Right cardiac atrium (tissue), 5 donors: ENCODE measurements around the gene DENND1A. TPM values are rescaled to one million over a fixed set of nuclear protein-coding genes. Genes with fewer than 3 reads are reported as not detected.
"Not testable (repeated sequence)": the region's sequence is repeated elsewhere in the genome, so short reads cannot be mapped to it uniquely, and the experiment has no call there.

ENCODE experiments used
- ATAC-seq, 2 donors: fragments of 200-7000 bp; cut with Tn5 transposase; one replicate each; pipeline versions ENCODE4 v1.8.0 to v1.9.1; 2020; ENCODE audit warnings: moderate library complexity in 2 of 2, mild to moderate bottlenecking in 1 of 2
- DNase-seq, 3 donors: peaks; one replicate each; pipeline ENCODE4 v3.0.0-alpha.2; 2020
- H3K27ac ChIP-seq: one replicate; pipeline ENCODE4 v1.5.1; 2013; ENCODE audit warnings: mild to moderate bottlenecking, low read length, control low read depth, moderate library complexity
- H3K27me3 ChIP-seq: one replicate; pipeline ENCODE4 v1.6.1; 2013; ENCODE audit not compliant: control insufficient read depth, insufficient read depth
- H3K4me1 ChIP-seq: one replicate; pipeline ENCODE4 v1.6.1; 2013; ENCODE audit warnings: low read length; ENCODE audit not compliant: control insufficient read depth, insufficient read depth
- H3K4me3 ChIP-seq: one replicate; pipeline ENCODE4 v1.5.1; 2013; ENCODE audit warnings: low read length, control low read depth
- H3K9me3 ChIP-seq: one replicate; pipeline ENCODE4 v1.6.1; 2013; ENCODE audit warnings: low read length; ENCODE audit not compliant: control insufficient read depth
- WGBS: extraction: QIAGEN DNeasy Blood & Tissue Kit; methylation state at CpG from one replicate; pipeline ENCODE4 v1.1.7; 2013; 5-methylcytosine and 5-hydroxymethylcytosine counted together
- intact Hi-C, 4 donors: fragments of 100-400 bp; cut with DNase I; formaldehyde crosslinking; loops; one replicate each; pipeline versions ENCODE4 v1.11.0 to v1.14.0; 2022 to 2023
- polyA plus RNA-seq: library from polyadenylated mRNA; stranded (reverse); fragments of 200-250 nt; gene quantifications from one replicate; pipeline ENCODE4 v1.2.3, GENCODE V29; 2013
- total RNA-seq, 4 donors: library from RNA; stranded (reverse); fragmentation: NEBNext Ultra II Directional; extraction: Animal tissue kit (Norgen Biotek cat#: 25700); gene quantifications; one replicate each; pipeline ENCODE4 v1.2.1, GENCODE V29; 2021
- donor health status: healthy with polysubstance abuse.
- donor health status: DM: no; HTN: yes; CAD: no.
- donor health status: DM: no; HTN: no; CAD: no.
- donor health status: DM: no; HTN: yes; CAD: no; lungs with severe emphysema.
- donor health status: DM: yes; HTN: yes; CAD: no.

DENND1A gene
- total and polyA plus RNA-seq, 5 donors, result 11.4 to 19.3 (median 17.4) TPM

DNA sequence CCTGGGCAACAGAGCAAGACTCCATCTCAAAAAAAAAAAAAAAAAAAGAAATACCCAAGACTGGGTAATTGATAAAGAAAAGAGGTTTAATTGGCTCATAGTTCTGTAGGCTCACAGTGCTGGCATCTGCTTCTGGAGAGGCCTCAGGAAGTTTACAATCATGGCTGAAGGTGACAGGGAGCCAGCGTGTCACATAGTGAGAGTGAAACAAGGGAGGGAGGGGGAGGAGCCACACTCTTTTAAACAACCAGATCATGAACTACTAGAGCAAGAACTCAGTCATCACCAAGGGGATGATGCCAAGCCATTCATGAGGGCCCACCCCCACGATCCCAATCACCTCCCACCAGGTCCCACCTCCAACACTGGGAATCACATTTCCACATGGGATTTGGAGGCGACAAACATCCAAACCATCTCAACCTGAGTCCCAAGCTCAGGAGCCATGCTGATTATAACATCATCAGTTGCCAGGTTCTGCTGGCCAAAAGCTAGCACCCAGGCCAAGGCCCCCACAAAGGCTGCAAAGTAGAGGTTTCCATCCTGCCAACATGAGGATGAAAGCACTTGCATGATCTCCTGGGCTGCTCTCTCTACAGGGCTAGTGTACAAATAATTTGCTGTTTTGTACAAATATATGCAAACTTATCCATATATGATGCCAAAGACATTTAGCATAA is 15.3 kb downstream of the DENND1A start:
- Histone ChIP-seq H3K4me3 (no peak overlapping the region), H3K4me1 (peaks cover 6% of the 10 kb centered on the region), H3K27ac (no peak overlapping the region), H3K27me3 (no peaks in the 10 kb centered on the region), H3K9me3 (no peaks in the 10 kb centered on the region)
- DNase-seq (no peak), ATAC-seq (no peak)
- intact Hi-C loops, result no loop called here
- WGBS, result 91% methylated on average over 3 of the region's 3 CpGs

DNA sequence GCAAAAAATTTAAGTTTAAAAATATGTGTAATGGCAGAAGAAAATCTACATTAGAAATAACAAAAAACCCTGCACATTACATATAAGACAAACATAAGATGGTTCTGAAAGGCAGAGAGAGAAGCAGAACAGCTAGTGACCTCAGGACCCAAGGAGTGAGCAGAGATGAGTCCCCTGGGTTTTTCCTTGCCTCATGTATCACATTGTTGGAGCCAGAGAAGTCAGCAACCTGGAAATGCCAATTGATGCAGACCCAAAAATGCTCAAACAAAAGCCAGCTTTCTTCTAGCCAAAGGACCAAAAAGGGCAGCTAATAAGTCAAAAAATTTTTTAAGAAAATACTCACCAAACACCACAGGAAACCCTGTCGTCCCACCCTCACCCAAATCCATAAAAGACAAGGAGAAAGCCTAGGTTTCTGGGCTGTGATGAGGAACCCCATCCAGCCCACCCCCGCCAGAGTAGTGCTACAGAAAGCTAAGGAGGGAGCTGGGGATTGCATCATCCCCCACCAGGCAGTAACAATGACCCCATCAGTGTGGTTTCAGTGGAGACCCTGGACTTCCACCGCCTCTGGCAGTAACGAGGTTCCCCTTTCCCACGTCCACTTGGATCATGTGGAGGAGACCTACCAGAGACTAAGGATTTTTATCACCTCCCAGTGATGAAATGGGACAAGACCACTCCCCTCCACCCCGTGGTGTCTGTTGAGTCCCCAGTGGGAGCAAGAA is 17.6 kb downstream of the DENND1A start:
- Histone ChIP-seq H3K4me3 (no peak overlapping the region), H3K27ac (no peak overlapping the region), H3K27me3 (no peaks in the 10 kb centered on the region), H3K4me1 (peaks cover 6% of the 10 kb centered on the region), H3K9me3 (no peaks in the 10 kb centered on the region)
- DNase-seq (peak in 1 of 3 donors; percentile 50), ATAC-seq (peak in 1 of 2 donors; percentile 47)
- WGBS, result 71% methylated on average over 6 of the region's 6 CpGs
- intact Hi-C loops, result no loop called here

DNA sequence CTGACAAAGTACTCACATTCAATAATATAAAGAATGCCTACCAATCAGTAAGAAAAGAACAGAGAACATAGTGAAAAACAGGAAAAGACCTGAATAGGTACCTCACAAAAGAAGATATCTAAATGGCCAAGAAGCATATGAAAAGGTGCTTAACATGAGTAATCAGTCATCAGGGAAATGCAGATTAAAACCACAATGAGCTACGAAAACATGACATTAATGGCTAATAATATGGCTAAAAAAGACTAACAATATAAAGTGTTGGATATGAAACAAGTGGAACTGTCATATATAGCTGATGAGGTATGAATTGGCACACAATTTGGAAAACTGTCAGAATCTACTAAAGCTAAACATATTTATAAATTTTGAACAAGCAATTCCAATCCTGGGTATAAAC is 18.9 kb downstream of the DENND1A start:
- Histone ChIP-seq H3K9me3 (no peaks in the 10 kb centered on the region), H3K27me3 (no peaks in the 10 kb centered on the region), H3K4me3 (no peak overlapping the region), H3K27ac (no peak overlapping the region), H3K4me1 (peaks cover 6% of the 10 kb centered on the region)
- intact Hi-C loops, result no loop called here
- no peak for DNase-seq
- ATAC-seq, result no peak
- 99% methylated on average over 1 of the region's 1 CpG for WGBS

DNA sequence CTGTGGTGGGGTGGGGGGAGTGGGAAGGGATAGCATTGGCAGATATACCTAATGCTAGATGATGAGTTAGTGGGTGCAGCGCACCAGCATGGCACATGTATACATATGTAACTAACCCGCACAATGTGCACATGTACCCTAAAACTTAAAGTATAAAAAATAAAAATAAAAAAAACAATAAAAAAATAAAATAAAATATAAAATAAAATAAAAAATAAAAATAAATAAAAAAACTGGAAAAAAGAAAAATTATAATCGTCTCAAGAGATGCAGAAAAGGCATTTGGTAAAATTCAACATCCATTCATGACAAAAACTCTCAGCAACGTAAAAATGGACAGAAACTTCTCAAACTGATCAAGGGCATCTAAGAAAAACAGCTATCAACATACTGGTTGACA is 20.7 kb downstream of the DENND1A start:
- 95% methylated on average over 4 of the region's 4 CpGs for WGBS
- H3K4me1 ChIP-seq, DNase-seq, H3K9me3 ChIP-seq, intact Hi-C loops, H3K4me3 ChIP-seq, ATAC-seq, H3K27me3 ChIP-seq, H3K27ac ChIP-seq: not testable (repeated sequence)

DNA sequence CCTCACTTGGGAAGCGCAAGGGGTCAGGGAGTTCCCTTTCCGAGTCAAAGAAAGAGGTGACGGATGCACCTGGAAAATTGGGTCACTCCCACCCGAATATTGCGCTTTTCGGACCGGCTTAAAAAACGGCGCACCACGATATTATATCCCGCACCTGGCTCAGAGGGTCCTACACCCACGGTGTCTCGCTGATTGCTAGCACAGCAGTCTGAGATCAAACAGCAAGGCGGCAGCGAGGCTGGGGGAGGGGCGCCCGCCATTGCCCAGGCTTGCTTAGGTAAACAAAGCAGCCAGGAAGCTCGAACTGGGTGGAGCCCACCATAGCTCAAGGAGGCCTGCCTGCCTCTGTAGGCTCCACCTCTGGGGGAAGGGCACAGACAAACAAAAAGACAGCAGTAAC is 26.4 kb downstream of the DENND1A start:
- H3K4me3 ChIP-seq, H3K4me1 ChIP-seq, H3K9me3 ChIP-seq, DNase-seq, H3K27ac ChIP-seq, ATAC-seq, H3K27me3 ChIP-seq, intact Hi-C loops: not testable (repeated sequence)
- WGBS, result 95% methylated on average over 18 of the region's 18 CpGs

DNA sequence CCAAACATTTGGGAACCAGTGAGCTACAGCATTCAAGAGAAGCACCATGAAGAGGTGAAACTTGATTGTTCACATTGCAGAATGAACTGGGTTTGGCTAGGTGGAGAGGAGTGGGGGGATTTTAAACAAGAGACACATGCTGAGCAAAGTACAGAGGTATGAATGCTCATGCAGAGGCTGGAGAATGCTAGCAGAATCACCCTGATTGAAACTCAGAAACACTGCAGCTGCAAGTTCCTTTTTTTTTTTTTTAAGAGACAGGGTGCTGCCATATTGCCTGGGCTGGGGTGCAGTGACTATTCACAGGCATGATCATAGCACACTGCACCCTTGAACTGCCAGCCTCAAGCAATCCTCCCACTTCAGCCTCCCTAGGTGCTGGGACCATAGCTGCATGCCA is 35.1 kb downstream of the DENND1A start:
- ATAC-seq, result no peak
- H3K27ac ChIP-seq, result no peak overlapping the region
- intact Hi-C loops, result no loop called here

DNA sequence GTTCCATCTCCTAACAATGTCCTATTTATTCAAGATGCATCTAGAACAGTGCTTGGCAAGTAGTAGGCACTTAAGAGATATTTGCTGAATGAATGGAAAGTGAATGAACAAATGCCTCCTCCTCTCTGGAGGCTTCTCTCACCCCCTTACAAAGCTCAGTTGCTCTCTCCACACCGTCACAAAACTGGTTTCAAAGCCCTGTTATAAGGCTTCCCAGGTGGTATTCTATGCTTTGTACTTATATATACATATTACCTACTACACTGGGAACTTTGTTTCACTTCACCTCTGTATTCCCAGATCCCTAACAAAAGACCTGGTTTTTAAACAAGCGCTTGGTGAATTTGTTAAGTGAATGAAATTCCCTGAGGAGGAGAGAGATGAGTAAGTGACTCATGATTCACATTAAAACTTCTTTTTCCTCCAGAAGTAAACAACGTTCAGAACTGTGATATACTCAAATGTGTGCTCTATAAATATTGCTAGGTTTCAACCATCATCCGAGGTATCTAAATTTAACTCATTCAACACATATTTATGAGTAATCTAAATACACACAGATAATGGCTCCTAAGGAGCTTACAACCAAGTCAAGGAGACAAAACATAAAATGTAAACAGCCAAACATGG is 36.0 kb downstream of the DENND1A start:
- Histone ChIP-seq H3K27me3 (no peaks in the 10 kb centered on the region), H3K9me3 (no peaks in the 10 kb centered on the region), H3K4me3 (no peak overlapping the region), H3K27ac (no peak overlapping the region), H3K4me1 (peaks cover 3% of the 10 kb centered on the region)
- DNase-seq (no peak), ATAC-seq (no peak)
- WGBS, result 58% methylated on average over 4 of the region's 4 CpGs
- intact Hi-C loops, result no loop called here

More for the DNA sequence above, 35.1 kb downstream of the DENND1A start:
- no peaks in the 10 kb centered on the region for H3K9me3 ChIP-seq
- H3K4me1 ChIP-seq, result peaks cover 3% of the 10 kb centered on the region
- no peak overlapping the region for H3K4me3 ChIP-seq
- no peaks in the 10 kb centered on the region for H3K27me3 ChIP-seq
- DNase-seq, result no peak

DNA sequence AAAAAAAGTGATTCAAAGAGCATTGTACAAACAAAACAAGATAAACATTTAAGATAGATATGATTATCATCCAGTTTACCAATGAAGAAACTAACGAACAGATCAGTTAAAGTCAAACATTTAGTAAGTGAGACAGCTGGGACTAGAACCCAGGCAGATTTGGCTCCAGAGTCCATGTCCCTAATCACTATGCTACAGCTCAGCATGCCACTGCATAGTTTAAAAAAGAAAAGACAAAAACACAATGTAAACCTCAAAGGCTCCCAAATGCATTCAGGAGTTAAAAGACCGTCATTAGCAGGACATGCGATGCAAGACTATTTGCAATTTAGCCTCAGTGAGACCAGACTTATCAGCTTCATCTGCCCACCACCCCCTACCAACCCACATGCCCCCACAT is 36.8 kb downstream of the DENND1A start:
- peaks cover 3% of the 10 kb centered on the region for H3K4me1 ChIP-seq
- ATAC-seq (no peak), DNase-seq (no peak)
- H3K9me3 ChIP-seq, result no peaks in the 10 kb centered on the region
- no peaks in the 10 kb centered on the region for H3K27me3 ChIP-seq
- no peak overlapping the region for H3K27ac ChIP-seq
- WGBS, result 90% methylated on average over 3 of the region's 3 CpGs
- intact Hi-C loops, result no loop called here
- H3K4me3 ChIP-seq, result no peak overlapping the region

DNA sequence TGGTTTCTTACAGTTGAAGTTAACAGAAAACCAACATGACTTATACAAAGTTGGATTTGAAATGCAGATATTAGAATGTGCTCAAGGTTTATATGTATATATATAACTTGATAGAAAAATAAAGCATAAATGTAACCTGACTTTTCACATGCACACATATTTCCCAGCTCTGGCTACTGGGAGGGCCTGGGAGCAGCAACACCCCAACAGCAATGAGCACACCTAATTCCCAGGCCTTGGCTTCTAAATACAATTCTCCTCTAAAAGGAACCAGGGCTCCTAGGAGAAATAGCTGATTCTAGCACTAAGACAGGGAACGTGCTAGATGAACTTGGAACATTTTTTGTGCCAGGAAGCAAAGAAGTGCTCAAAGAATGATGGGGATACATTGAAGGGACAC is 42.1 kb downstream of the DENND1A start:
- Histone ChIP-seq H3K27me3 (no peaks in the 10 kb centered on the region), H3K4me1 (no peaks in the 10 kb centered on the region), H3K27ac (no peak overlapping the region), H3K4me3 (no peak overlapping the region), H3K9me3 (no peaks in the 10 kb centered on the region)
- WGBS, result 91% methylated on average over 1 of the region's 1 CpG
- no peak for ATAC-seq
- DNase-seq, result no peak
- intact Hi-C loops, result no loop called here

DNA sequence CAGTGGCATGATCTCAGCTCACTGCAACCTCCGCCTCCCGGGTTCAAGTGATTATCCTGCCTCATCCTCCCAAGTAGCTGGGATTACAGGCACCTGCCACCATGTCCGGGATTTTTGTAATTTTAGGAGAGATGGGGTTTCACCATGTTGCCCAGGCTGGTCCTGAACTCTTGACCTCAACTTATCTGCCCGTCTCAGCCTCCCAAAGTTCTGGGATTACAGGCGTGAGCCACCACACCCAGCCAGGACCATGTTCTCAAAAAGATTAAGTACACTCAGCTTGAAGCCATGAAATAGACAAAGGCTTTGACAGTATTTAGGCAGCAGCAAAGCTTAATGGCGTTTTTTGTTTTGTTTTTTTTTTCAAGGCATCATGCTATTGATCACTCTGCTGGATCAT is 44.1 kb downstream of the DENND1A start:
- H3K4me1 ChIP-seq, intact Hi-C loops, H3K27ac ChIP-seq, ATAC-seq, DNase-seq, H3K9me3 ChIP-seq, H3K27me3 ChIP-seq, H3K4me3 ChIP-seq: not testable (repeated sequence)
- 97% methylated on average over 6 of the region's 6 CpGs for WGBS

DNA sequence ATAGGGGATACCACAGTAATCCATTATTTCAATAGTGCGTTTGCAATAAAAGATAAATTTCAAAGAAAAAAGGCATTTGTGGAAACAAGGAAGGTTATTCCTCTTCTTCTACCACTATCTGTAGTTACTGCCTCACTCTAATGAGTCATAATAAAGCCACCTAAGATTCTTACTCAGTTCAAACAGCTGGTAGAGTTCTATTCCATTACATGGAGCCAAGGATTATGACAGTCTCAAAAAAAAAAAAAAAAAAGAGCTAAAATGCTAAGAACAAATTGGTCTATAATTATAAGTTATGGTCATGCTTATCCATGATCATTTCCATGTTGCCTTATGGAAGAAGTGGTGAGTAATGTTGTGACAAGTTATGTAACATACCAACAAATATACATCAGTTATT is 46.3 kb downstream of the DENND1A start:
- 91% methylated on average over 1 of the region's 1 CpG for WGBS
- Histone ChIP-seq H3K9me3 (no peaks in the 10 kb centered on the region), H3K4me1 (no peaks in the 10 kb centered on the region), H3K27me3 (no peaks in the 10 kb centered on the region), H3K4me3 (no peak overlapping the region), H3K27ac (no peak overlapping the region)
- intact Hi-C loops, result no loop called here
- ATAC-seq (no peak), DNase-seq (no peak)
